GM21825 (cell line): ENCODE results near the gene CCDC51.

ENCODE experiments used
- ATAC-seq: cut with Tn5 transposase; IDR thresholded peaks from one replicate; pipeline ENCODE4 v1.9.1; 2021; ENCODE audit warnings: mild to moderate bottlenecking, moderate library complexity; ENCODE audit not compliant: unreplicated experiment

The CCDC51 gene

DNA sequence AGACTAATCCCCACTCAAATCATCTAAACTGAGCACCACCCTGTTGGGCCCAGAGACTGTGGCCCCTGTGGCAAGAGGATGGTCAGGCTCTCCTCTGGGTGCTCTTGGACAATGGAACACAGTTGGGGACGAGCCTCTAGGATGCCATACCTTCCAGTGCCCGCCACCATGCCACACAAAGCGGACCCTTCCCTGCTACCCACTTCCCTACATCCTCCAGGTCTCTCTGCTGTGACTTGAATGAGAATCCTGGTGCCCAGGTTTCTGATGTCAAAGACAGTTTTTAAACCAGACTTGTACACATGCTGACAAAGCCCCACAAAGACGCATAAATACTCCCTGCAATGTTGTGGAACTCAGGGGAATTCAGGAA lies 4.7 kb downstream of the CCDC51 start:
- ATAC-seq = no peak

DNA sequence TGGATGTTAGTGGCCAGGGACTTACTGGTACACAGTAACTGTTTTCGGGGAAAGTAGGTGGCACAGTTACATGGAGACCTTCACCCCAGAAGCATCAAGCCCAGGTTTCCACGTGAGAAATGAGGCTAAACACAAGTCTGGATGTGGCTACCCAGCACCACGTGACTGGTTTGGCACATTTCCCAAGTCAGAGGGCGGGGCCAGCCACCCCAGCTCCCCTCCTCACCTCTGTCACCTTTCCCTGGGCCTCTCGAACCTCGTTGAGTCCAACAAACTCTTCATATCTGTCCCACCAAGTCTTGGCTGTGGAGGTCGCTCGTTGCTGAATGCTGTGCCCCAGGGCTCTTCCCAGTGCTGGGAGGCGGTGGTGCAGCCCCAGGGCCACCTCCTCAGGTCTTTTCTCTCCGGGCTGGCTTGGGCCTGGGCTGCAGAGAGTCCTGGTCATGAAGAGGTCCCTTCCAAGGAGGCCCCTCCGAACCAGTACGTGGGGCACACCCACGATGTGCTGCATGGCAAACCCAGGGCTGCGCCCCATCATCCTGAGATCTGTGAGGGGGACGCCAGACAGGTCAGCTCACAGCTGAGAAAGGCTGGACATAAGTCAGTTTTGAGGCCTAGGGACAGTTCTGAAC lies 5.2 kb downstream of the CCDC51 start:
- no peak for ATAC-seq

DNA sequence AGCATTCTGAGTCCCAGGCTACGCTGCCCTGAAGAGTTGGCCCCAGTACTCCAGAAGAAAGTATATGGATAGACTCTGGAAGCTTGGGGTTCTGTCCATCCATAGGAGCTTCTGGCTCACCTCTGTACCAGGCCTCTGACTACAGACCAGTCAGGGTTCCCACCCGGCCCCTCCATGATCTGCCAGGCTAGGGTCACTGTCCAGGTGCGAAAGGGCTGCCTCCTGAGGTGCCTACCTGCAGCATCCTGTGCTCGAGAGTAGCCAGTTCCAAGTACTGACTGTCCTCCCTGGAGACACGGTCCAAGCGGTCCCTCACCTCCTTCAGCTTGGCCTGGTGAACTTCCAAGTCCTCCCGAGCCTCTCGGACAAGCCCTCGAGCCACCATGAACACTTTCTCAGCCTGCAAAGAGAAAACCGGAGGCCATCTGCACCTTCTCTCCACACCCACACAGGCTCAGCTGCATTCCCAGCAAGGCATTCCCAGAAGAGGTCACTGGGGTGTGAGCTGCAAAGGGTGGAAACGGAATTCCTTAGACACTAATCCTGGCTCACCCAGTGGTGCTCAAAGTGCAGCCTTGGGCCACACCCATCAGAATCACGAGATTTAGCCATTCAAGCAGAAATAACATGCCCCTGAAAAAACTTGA lies 6.3 kb downstream of the CCDC51 start:
- no peak for ATAC-seq

DNA sequence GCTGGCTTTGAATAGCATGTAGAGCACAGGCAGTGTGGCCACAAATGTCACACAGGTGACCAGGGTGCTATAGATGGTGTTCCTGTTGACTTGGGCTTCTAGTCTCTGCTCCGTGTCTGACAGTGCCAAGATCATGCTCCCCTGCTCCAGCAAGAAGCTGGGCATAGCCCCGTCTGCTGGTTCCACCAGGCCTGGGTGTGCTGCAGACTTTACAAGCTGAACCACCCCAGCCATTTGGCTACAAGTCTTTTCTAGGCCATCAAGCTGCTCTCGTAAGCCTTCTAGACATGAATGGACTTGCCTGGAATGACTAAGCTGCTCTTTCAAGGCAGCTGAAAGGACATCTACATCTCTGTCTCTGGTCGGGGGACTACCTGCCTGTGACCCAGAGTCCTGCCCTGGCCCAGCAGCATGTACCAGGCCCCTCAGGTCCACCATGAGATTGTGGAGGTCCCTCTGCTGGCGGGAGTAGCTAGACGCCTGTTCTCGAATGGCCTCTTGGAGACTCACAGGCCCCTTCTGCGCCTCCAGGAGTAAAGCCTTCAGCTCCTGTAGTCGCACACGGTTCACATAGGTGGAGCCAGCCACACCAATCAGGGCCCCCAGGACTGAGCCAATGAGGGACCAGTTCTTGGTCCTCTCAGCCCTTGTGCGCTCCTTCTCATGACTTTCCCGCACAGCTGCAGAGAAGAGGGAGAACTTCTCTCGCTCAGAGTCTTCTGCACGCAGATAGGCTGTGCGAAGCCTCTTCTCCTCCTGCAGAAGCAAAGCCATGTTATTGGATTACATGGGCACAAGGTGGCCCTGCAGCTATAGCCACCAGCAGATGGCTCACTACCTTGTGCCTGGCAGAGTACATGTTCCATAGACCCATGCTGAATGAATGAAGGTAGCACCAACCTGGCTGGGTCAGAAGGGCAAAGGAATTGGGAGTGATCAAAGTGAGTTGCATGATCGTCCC lies 7.2 kb downstream of the CCDC51 start:
- ATAC-seq = no peak

DNA sequence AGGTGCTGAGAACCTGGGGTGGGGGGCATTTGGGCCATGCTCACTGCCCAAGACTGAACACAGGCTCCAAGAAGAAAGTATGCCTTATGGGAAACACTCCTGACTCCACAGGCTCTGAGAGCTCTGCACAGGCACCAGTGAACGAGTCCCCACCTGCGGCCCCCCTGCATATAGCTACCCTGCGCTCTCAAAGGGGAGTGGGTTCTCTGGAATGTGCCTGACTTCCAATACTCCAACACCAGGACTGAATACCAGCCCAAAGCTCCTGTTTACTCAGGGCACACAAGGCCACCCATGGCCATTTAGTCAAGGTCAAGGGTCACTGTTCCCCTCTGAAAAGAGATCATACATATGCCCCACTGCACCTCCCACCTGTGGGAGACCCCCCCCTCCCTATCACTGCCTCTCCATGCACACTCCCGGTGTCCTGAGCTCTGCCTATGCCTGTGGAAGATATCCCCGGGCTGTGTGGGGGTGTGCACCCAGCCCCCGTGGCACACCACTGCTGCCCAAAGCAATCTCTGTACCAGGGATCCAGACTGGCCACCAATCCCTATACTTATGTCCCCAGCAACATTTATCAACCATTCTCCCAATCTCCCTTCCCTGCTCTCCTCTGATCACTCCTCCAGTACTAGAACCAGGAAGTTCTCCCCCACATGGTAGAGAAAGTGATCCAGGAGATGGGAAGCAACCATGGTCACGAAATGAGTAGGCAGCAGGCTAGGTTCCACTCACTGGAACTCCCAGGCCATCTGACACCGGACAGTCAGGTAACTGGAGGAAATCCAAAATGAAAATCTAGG lies 8.5 kb downstream of the CCDC51 start:
- ATAC-seq = no peak

DNA sequence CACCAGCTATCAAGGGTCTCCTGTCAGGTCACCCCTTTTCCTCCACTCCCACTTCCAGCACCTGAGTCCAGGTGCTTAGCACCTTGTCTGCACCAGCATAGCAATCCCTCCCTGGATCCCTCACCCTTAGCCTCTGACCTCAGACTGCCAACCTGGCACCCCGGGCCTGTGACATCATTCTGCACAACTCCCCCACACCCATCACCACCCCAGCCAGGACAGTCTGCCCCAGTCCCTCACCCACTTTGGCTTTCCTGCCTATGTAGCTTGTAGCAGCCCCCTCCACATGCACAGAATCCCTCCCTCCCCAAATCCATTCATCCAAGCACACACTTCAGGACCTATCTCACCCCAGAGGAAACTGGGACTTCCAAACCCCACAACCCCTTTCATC lies 9.2 kb downstream of the CCDC51 start:
- ATAC-seq = no peak

DNA sequence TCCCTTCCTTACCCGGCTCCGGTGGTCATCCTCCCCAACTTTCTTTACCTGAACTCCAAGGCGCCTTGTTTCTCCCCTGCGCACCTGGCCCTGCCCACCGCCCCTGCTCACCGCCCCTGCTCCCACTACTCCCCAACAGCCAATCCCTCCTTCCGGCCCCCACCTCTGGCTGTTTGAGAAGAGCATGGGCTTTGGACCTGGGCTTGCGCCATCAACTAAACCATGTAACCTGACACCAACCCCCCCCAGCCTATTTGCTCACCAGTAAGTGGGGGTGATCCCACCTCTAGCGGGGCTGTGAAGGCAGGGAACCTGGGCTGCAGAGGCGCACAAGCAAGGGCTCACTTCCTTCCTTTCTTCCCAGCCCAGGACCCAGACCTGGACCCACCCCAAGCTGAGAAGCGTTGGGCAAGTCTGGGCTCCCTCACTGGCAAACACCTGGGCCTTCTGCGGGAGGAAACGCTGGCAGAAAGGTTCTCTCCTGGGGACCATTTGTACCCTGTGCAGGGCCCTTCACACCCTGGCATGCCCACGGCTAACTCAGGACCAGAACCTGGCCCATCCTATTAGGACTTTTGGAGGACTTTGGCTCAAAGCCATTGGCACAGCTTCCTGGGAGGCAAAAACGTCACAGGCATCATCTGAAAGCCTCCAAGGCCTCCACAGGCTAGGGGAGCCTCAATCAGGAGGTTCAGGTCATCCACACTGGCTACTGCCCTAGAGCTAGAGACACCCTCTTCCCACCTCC lies 9.8 kb downstream of the CCDC51 start, which contains the start of gene PLXNB1:
Gene PLXNB1, minus strand, starts transcription at position 127 of the 748 bp plus-strand sequence. CDS start 5,475 bp downstream, outside the sequence.
- ATAC-seq = no peak

DNA sequence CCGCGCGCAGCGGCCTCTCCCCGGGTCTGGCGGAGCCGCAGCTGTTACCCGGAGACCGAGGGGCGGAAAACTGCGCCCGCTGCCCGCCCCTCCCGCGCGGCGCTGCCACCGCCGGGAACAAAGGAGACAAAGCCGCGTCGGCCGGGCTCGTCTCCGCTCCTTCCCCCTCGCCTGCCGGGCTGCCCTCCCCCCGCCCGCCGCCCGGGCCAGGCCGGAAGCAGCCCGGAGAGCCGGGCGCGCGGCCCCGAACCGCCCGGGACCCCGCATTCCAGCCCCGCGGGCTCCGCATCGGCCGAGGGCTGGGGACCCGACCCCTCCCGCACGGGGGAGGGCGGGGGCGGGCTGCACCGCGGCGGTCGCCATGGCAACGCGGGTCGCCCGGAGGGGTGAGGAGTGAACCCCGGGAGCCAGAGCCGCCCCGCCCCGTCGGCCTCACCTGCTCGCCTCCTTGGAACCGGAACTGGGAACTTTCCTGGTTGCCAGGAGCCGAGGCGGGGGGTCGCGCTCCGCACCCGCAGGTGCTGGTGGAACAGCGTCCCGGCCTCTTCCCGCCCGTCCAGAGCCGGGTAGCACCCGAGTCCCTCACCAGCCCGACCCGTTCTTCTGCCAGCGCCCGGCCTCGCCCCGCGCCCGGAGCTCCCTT lies 10.5 kb downstream of the CCDC51 start:
- no peak for ATAC-seq

DNA sequence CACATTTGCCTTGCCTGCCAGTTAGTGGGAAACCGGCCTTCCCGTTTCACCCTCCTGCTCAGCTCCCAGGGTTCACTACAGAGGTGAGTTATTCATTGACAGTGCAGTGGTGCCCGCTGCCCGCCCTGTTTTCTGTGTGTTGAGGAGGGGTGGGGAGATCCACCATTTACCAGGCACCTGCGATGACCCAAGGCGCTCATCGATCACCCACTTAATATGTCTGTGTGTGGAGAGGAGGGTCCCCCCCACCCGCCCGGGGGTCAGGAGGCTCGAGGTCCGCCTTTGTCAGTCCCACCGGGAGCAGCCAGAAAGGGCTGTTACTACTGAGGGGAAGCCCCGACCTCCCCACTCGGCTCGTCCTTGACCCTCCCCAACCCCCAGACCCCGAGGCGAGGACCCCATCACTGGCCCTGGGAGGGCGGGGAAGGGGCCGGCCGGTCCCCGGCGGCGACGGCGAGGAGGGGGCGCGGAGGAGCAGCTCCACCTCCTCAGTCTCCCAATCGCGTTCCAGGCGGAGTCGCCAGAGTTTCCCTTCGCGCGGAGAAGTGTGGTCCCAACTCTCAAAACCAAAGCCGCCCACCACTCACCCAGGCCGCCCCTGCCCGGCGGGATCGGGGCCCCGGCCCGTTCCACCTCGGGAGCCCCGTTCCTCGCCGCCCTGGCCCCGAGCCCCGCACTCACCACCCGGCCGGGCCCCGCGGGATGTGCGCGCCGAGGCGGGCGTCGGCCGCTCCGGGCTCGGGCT lies 11.2 kb downstream of the CCDC51 start:
- ATAC-seq = no peak

DNA sequence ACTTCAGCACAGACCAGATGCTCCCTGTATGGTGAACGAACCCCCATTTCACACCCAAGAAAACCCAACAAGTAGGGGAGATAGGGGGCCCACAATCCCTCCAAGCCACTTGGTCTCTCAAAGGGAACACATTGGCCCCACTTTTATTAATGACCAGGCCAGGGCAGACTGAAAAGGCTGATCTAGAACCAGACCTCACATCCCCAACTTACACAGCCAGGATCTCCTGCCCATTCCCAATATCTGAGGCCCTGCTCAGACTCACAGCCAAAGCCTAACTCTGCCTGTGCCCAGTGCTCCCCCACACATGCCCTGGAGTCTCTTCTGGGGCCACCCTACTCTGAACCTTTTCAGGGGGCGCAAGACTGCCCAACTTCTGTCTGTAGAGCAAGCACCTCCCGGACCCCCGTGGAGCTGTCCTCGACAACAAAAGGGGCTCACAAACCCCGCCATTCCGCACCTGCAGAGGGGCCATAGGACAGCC lies 11.8 kb downstream of the CCDC51 start:
- no peak for ATAC-seq

DNA sequence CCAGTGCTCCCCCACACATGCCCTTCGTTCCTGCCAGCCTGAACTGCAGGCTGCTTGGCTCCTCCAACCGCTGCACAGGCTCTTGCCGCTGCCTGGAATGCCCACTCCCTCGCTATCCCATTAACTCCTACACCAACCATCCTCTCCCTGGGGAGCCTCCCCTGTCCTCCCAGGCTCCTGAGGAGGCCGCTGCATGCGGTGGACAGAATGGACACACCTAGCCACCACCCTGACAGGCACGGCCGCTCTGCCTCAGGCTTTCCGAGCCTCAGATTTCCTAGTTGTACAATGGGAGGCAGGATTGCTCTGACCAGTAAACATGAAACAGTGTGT lies 12.3 kb downstream of the CCDC51 start:
- no peak for ATAC-seq

DNA sequence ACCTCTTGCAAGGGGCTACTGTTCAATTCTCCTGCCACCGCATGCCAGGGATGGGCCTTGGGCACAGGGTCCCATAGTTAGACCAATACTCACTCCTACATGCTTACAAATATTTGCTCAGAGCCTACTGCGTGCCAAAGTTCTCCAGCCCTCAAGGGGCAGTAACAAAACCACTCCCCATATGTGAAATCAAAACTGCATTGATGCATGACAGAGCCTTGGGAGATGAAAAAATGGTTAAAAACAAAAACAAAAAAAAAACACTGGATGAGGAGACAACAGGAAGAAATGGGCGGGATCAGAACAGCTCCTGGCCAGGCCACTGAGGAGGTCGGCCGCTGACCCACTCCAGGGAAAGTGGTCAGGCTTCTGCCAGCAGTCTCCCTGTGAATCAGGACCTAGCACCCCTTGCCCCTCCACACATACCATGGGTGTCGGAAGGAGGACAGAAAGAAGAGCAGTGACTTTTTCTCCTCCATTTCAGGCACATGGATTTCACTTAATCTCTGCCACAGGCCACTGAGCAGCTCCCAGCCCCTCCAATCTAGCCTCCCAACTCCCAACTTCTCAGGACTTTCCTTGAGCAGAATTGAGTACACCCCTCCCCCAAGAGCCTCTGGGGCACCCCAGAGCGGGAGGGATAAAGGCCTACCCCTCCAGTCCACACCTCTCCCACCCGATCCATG lies 12.8 kb downstream of the CCDC51 start:
- ATAC-seq = no peak

DNA sequence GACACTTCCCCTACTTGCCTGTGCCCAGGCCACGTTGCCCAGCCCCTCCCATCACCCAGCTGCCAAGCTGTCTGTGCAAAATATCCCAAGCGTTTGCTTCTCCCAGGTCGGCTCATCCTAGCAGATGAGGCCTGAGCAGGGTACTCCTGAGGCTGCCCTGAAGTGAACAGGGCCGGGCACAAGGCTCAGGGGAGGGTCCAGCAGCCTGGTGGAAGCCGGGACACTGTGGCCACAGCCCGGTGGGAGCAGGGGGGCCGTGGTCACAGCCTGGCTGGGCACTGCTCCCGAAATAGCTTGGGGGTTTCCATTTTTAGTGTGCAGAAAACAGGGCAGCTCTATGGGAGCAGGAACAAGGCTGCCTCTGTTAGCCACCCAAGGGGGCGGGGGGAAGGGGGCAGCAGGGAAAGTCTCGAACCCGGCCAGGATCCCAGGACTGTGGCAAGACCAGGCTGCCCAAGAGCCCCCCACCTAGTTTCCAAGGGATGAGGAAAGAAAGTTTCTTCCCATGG lies 13.5 kb downstream of the CCDC51 start:
- ATAC-seq = no peak

DNA sequence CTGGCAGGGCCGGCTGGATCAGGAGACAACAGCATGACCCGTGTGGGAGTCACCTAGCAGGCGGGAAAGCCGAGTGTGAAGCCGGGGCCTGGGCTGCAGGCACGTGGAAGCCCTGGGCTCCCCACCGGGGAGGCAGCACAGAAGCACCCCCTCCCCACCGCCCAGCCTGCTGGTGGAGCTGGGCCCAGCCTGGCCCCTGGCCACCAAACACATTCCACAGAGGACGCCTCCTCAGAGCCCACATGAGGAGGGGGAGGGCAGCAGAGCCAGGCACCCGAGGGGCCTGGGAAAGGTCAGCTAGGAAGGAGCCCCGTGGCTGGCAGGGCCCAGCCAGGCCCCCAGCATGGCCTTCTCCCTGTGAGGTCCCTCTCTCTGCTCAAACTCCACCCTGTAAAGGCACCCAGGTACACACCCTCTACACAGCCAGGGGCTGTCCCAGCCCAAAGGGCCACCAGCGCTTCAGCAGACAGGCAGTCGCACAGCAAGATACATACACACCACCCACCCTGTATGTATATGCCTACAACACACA lies 14.6 kb downstream of the CCDC51 start:
- ATAC-seq = no peak

DNA sequence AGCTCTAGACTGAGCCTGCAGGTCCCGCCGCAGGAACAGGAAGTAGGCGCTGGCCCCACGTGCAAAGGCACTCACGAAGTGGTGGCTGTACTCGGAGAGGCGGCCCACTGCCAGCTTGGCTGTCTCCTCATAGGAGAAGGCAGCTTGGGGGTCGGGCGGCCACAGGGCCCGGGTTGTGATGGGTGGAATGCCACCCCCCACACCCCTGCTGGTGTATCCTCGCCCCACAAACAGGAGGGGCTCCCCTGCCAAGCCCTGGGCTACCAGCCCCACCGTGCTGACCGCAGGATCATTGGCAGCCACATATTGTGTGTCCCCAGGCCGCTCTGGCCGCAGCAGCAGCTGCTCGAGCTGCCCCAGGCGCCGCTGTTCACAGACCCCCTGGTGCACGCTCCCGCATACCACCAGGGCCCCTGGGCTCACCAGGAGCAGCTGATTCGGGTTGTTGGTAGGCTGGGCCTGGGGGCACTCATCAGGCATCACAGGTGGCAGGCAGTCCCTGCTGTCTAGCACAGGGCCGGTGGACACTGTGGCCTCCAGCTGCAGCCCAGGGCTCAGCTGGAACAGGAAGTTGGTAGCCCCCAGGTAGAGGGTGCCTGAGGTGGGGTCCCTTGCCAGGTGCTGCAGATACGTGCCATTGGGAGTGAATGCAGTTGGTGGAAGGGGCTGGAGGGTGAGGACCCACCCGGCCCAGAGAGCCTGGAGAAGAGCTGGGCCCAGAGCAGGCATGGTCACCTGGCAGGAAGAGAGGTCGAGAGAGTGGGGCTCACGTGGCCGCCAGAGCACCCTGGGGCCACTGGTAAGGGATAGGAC lies 15.8 kb downstream of the CCDC51 start:
- ATAC-seq = no peak

DNA sequence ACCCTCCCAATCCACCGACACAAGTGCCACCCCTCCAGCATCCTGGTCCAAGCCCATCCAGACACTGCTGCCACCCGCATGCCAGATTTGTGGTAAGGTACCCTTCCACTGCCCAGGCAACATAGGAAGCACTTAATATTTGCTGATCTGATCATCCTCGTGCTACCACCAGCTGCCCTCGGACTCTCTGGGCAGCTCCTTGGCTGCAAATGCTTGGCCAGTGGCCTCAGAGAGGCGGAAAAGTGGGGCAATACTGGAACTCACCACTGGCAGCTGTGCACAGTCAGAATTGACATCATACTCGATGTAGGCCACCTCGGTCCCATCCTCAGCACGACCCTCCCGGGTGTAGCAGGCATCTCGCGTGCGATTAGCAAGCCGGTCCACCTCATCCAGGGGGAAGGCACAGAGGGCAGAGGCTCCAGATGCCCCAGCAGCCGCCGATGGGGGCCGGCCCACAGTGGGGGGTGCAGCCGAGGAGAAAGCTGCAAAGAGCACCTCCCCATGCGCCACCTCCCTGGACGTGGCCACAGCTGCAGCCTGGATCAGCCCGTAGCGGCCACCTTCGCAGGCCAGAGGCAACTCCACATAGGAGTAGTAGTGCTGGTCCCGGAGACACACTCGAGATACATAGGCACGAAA lies 16.6 kb downstream of the CCDC51 start:
- no peak for ATAC-seq

DNA sequence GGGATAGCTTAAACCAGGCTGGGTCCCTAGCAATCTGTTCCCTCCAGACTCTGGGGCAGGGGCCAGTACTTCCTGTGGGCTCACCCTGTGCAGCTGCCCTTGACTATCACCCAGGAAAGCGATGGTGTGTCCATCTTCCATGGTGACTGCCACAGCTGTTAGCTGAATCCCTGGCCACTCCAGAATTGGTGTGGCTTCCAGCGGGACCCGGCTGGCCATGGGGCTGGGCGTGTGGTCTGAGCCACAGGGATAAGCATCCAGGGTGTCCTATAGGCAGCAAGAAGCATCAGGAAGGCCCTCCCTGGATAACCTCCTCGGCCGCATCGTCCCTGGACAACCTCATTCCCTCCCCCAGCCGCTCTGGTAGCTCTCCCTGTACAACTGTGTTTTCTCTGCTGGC lies 17.2 kb downstream of the CCDC51 start:
- ATAC-seq = no peak
